Lower lobe of right lung (tissue), 2 donors: ENCODE data around the gene INSIG1. TPM values are rescaled to one million over a fixed set of nuclear protein-coding genes. Genes with fewer than 3 reads are reported as not detected.

Experiments used
- ATAC-seq, 2 donors: fragments of 200-7000 bp; cut with Tn5 transposase; one replicate each; pipeline ENCODE4 v1.9.1; 2020 to 2022; ENCODE audit warnings: mild to moderate bottlenecking in 2 of 2, moderate library complexity in 2 of 2
- DNase-seq: peaks from one replicate; pipeline ENCODE4 v3.0.0-alpha.2; 2020
- H3K27ac ChIP-seq: fragments of 200-600 bp; one replicate; pipeline ENCODE4 v1.8.0; 2022
- H3K27me3 ChIP-seq: fragments of 200-600 bp; one replicate; pipeline ENCODE4 v1.8.0; 2022; ENCODE audit warnings: low read depth
- H3K36me3 ChIP-seq: fragments of 200-600 bp; one replicate; pipeline ENCODE4 v1.8.0; 2022; ENCODE audit warnings: mild to moderate bottlenecking
- H3K4me1 ChIP-seq: fragments of 200-600 bp; one replicate; pipeline ENCODE4 v1.8.0; 2022
- H3K4me3 ChIP-seq: fragments of 200-600 bp; one replicate; pipeline ENCODE4 v1.8.0; 2022; ENCODE audit warnings: mild to moderate bottlenecking
- H3K9me3 ChIP-seq: fragments of 200-600 bp; one replicate; pipeline ENCODE4 v1.8.0; 2022
- CTCF ChIP-seq: fragments of 200-600 bp; IDR thresholded peaks from one replicate; pipeline ENCODE4 v1.8.0; 2022; ENCODE audit warnings: antibody characterized with exemption, mild to moderate bottlenecking
- intact Hi-C: fragments of 100-400 bp; cut with DNase I; formaldehyde crosslinking; loops from one replicate; pipeline ENCODE4 v1.11.0; 2022
- total RNA-seq: library from RNA; stranded (reverse); fragmentation: NEBNext Ultra II Directional; extraction: Animal tissue kit (Norgen Biotek cat#: 25700); gene quantifications from one replicate; pipeline ENCODE4 v1.2.1, GENCODE V29; 2021
- donor health status: DM: no; HTN: yes; CAD: no; lungs with severe emphysema.

INSIG1 gene
- total RNA-seq, 1 donor from 2014 or later, result 70.9 TPM

GRCh38 chr7:155291045-155291530 is 6.6 kb upstream of the INSIG1 start:
- DNase-seq (peak; percentile 67), ATAC-seq (peak; percentile 82 to 85)
- Histone ChIP-seq H3K9me3 (no peaks in the 10 kb centered on the region), H3K4me1 (peaks cover 3% of the 10 kb centered on the region), H3K4me3 (no peak overlapping the region), H3K27ac (no peak overlapping the region), H3K27me3 (no peaks in the 10 kb centered on the region), H3K36me3 (no peaks in the 10 kb centered on the region)
- intact Hi-C loops, result no loop called here
- TF ChIP-seq CTCF, result no peak

GRCh38 chr7:155291729-155292128 is 5.9 kb upstream of the INSIG1 start:
- Histone ChIP-seq H3K4me3 (no peak overlapping the region), H3K27me3 (no peaks in the 10 kb centered on the region), H3K27ac (no peak overlapping the region), H3K4me1 (peaks cover 9% of the 10 kb centered on the region), H3K9me3 (no peaks in the 10 kb centered on the region), H3K36me3 (no peaks in the 10 kb centered on the region)
- ATAC-seq, result no peak
- intact Hi-C loops, result no loop called here
- no peak for TF ChIP-seq CTCF
- no peak for DNase-seq

GRCh38 chr7:155292680-155293226 is 4.9 kb upstream of the INSIG1 start:
- ATAC-seq (no peak), DNase-seq (no peak)
- intact Hi-C loops, result no loop called here
- H3K9me3 ChIP-seq, result no peaks in the 10 kb centered on the region
- H3K4me3 ChIP-seq, result no peak overlapping the region
- TF ChIP-seq CTCF, result no peak
- H3K4me1 ChIP-seq, result peaks cover 10% of the 10 kb centered on the region
- H3K36me3 ChIP-seq, result no peaks in the 10 kb centered on the region
- H3K27ac ChIP-seq, result no peak overlapping the region
- H3K27me3 ChIP-seq, result no peaks in the 10 kb centered on the region

- Histone ChIP-seq H3K4me3 (no peak overlapping the region), H3K4me1 (peaks cover 10% of the 10 kb centered on the region), H3K36me3 (no peaks in the 10 kb centered on the region), H3K27ac (no peak overlapping the region), H3K9me3 (no peaks in the 10 kb centered on the region), H3K27me3 (no peaks in the 10 kb centered on the region)
- intact Hi-C loops, result no loop called here
- DNase-seq (no peak), ATAC-seq (no peak)
- no peak for TF ChIP-seq CTCF
Observed at GRCh38 chr7:155293721-155294510, 3.8 kb upstream of the INSIG1 start.

GRCh38 chr7:155294511-155294778 is 3.2 kb upstream of the INSIG1 start:
- no peak for TF ChIP-seq CTCF
- Histone ChIP-seq H3K27me3 (no peaks in the 10 kb centered on the region), H3K4me3 (no peak overlapping the region), H3K9me3 (no peaks in the 10 kb centered on the region), H3K27ac (no peak overlapping the region), H3K36me3 (no peaks in the 10 kb centered on the region), H3K4me1 (peaks cover 13% of the 10 kb centered on the region)
- DNase-seq (no peak), ATAC-seq (no peak)
- intact Hi-C loops, result no loop called here
